Sciatic nerve (tissue), 2 donors: Measurements from ENCODE around the gene POLR2E. TPM values are rescaled to one million over a fixed set of nuclear protein-coding genes. Genes with fewer than 3 reads are reported as not detected.

ENCODE experiments used
- ATAC-seq: fragments of 200-7000 bp; cut with Tn5 transposase; one replicate; pipeline ENCODE4 v1.9.1; 2020; ENCODE audit warnings: mild to moderate bottlenecking, moderate library complexity
- DNase-seq: peaks from one replicate; pipeline ENCODE4 v3.0.0-alpha.2; 2020; ENCODE audit warnings: low spot score
- intact Hi-C: fragments of 100-400 bp; cut with DNase I; formaldehyde crosslinking; loops from one replicate; pipeline ENCODE4 v1.14.2; 2022
- total RNA-seq: library from RNA; stranded (reverse); fragmentation: NEBNext Ultra II Directional; extraction: Animal tissue kit (Norgen Biotek cat#: 25700); gene quantifications from one replicate; pipeline ENCODE4 v1.2.1, GENCODE V29; 2021
- donor health status: DM: no; HTN: no; CAD: no.
- donor health status: DM: no; HTN: no; CAD: no.

Gene POLR2E
- total RNA-seq, 1 donor from 2014 or later, result 99.8 TPM

DNA sequence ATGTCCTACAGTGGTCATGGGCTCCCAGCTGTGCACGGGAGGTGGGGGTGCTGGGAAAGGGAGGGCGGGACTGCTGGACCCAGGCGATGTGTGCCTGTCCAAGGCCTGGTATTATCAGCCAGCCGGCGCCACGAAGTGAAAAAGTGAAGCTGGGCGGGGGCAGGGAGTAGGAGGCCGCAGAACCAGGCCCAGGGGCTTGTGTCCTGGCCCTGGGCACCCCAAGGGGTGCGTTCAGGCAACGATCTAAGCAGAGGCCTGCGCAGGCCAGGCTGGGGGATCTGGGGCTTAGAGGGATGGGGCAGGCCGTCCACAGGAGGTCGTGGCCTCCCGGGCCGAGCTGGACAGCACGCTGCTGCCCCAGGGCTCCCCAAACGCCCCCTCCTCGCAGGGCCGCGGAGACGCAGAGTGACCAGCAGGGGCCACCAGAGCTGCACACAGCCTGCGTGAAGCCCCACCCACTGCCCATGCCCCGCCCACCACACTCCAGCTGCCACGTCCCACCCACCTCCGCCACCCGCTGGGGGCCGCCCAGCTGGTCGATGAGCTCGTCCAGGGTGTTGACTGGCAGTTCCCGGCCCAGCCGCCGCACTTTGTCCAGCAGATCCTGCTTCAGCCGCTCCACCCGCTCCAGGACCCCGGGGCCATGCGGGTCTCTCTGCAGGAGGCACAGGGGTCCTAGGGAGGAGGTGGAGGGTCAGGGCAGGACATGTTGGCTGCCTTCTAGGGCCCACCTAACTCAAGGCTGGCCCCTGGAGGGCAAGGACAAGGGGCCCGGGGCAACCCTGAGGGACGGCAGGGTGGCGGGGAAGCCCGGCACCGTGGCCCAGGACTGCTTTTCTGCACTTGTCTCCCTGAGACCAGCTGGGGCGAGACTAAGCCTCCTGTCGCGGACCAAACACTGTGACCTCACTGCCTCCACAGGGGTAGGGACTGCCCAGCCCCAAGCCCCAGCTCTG lies 18.1 kb upstream of the POLR2E start:
- intact Hi-C loops, result loop anchor here (5.0 kb wide), 1 partner anchor 79 kb away; no protein-coding TSS in a partner anchor
- ATAC-seq, result peak; percentile 92
- peak; percentile 98 for DNase-seq

DNA sequence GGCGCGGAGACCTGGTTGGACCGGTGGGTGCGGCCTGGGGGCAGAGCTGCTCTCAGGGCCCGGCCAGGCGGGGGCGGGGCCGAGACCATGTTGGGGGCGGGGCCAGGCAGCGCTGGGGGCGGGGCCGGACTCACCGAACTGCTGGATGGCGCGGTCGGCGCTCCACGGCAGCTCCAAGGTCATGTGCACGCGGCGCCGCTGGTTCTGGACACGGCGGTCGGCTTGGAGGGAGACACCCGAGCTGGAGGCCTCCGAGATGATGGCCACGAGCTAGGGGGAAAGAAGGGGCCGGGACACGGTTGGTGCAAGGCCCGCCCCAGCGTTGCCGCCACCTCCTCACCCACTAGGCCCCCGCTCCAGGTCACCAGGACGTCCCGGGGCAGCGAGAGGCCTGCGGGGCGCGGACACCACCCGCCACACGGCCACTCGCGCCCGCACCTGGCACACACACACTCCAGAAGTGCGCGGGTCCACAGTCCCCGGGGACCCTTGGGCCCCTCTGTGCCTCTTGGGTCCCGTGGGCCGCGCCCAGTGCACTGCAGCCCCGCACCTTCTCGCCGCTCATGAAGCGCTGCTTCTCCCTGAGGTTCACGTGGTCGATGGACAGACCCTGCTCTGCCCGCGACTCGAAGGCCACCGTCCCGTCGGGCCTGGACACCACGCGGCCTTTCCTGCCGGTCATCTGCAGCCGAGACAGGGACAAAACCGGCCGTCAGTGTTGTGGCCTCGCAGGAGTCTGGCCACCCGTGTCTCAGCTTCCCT lies 17.3 kb upstream of the POLR2E start:
- no peak for DNase-seq
- intact Hi-C loops, result loop anchor here (5.0 kb wide), 1 partner anchor 80 kb away; no protein-coding TSS in a partner anchor
- peak; percentile 61 for ATAC-seq

DNA sequence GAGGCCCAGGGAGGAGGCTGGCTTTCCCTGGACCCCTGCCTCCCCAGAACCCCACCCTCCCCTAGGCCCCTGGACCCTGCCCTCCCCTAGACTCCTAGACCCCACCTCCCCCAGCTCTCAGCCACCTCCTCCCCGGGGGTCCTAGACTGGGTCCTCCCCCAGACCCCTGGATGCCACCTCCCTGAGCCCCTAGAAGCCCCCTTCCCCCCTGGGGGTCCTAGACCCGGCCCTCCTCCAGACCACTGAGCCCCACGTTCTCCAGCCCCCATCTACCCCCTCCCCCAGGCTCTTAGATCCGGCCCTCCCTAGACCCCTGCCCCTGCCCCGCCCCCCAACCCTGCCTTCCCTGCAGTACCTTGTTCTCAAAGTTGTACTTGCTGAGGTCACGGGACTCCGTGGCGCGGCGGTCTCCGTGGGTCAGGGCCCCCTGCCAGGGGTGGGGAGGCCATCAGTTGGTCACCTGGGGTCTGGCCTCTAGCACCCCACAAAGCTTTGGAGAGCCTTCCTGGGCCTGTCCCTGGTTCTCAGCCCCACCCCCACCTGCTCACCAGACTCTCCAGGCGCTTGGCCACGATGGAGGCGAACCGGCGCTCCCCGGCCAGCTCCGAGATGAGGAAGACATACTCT lies 16.6 kb upstream of the POLR2E start:
- ATAC-seq (no peak), DNase-seq (no peak)
- intact Hi-C loops, result loop anchor here (5.0 kb wide), 1 partner anchor 81 kb away; no protein-coding TSS in a partner anchor

DNA sequence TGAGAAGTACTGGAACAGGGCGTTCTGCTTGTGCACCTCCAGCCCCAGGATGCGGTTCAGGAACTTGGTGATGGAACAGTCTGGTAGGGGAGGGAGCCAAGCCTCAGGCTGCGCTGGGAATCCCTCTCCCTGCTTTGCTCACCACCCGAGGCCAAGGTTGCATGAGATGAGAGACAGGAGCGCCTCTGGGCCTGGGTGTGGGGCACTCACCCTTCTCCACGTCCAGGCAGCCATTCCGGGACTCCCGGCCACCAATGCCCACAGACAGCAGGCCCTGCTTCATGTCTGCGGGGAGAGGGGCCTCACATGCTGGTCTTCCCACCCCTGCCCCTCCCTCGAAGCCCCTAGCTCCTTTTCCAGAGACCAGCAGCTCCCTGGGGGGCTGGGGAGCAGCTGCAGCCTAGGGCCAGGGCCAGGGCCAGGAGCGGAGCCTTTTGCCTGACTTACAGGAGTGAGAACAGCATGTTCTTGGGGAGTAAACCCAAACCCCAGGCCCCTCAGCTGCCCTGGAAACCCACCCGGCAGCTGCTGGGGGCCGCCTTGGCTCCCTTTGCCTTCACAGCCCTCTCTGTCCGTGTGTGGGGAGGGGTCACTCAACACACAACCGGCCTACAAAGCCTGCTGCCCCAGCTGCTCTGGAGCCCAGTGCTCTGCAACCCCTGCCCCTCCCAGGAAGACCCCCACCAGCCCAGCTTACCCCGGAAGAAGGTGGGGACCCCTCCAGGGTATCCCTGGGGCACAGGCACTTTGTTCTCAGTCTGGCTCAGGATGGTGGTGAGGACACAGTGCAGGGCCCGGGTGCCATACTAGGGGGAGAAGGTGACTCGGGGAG lies 15.8 kb upstream of the POLR2E start:
- DNase-seq (no peak), ATAC-seq (no peak)
- intact Hi-C loops, result loop anchor here (5.0 kb wide), 1 partner anchor 81 kb away; no protein-coding TSS in a partner anchor

DNA sequence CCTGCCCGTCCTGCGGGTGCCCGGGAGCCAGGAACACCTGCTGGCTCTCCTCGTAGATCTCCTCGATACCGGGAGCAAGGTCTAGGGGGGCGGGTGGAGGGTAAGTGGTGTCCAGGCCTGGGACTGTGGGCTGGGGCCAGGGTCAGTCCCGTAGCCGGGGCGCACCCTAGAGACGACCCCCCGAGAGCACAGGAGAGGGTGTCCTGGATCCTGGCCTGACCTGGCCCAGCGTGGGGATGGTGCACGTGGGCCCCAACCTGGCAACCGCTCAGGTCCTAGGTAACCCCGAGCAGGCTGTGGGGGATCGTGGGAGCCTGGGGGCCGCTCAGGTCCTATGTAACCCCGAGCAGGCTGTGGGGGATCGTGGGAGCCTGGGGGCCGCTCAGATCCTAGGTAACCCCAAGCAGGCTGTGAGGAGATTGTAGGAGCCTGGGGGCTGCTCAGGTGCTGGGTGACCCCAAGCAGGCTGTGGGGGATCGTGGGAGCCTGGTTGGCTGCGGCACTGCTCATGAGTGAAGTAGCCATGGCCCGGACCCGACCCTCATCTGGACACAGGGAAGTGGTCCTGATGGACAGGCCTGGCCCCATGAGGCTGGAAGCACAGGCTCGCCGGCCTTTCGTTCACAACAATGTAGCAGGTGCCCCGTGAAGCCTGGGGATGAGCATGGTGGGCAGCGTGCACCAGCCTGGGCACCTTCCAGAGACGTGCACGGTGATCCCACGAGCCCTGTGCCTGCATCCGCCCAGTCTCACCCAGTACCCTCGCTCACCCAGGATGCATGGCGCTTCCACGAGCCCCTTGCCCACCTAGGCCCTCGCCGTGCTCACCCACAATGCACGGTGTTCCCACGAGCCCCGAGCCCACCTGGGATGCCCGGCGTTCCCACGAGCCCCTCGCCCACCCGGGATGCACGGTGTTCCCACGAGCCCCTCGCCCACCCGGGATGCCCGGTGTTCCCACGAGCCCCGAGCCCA lies 14.8 kb upstream of the POLR2E start:
- DNase-seq (no peak), ATAC-seq (no peak)
- intact Hi-C loops, result loop anchor here (5.0 kb wide), 1 partner anchor 82 kb away; no protein-coding TSS in a partner anchor

DNA sequence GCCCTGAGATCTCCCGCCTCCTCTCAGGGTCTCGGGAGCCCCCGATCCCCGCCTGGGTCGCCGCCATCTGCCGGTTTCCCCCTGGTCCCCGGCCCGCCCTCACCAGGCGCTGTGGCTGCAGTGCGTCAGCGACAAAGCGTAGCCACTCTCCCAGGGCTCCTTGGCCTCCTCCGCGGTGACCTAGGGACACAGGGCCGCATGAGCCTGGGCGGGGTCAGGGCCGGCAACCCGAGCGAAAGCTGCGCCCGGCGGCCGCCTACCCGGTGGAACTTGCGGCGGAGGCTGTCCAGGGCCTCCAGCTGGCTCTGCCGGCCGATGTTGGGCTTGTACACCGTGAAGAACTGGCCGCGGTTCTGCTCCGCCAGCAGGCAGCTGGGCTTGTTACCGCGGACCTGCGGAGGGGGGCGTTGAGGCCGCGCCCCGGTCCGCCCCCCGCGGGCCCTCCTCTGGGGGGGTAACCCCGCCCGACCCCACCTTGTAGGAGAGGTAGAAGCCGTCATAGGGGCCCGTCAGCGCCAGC lies 13.9 kb upstream of the POLR2E start:
- ATAC-seq (no peak), DNase-seq (no peak)
- intact Hi-C loops, result no loop called here

DNA sequence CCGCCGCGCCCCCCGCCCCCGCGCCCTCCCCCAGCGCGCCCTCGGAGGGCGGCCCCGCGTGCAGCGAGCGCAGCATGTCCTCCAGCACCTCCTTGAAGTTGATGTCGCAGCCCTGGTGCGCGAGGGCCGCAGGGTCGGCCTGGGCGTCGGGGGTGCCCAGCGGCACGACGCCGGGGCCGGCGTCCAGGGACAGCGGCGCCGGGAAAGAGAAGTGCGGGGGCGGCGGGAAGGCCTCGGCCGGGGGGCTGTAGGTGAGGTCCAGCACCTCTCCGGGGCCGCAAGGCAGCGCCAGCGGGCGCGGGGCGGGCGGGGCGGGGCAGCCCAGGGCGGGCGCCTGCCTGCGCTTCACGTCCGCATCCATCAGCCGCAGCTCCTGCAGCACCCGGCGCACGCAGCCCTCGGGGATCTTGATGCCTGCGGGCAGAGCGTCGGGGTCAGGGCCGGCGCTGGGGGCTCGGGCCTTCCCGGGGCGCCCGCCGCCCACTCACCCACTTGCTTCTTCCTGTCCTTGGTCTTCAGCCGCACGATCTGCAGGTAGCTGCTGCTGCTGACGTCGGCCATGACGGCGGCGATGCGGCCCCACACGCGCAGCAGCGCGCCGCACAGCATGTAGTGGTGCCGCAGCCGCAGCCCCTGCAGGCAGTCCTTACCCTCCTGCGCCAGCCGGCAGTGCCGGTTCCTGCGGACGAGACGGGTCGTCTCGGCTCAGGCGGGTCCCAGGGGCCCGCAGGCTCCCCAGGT lies 13.3 kb upstream of the POLR2E start:
- no peak for ATAC-seq
- intact Hi-C loops, result no loop called here
- no peak for DNase-seq

DNA sequence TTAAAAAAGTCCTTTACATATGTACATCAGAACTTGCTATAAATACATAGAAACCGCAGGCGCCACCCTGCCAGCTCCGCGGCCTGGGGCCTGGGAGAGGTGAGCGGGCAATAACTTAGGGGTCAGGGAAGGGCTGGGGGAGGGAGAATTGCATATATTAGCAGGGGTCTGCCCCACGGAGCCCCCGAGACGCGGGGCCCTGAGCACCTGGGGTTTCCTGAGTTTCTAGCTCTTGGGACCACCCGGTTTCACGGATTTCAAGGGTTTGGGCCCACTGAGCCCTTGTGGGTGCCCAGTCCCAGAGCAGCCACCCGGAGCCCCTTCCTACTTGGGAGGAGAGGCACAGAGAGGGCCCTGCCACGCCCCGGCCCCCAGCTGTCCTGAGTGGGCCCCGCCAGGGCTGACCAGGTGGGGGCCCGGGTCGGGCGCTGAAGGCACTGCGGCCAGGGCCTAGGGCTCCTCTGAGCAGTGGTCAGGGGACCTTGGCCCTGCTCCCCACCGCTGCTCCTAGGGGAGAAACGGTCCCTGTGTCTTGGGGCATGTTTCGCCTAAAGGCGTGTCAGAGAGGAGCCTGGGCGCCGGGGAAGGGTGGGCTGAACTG lies 12.6 kb upstream of the POLR2E start:
- no peak for ATAC-seq
- intact Hi-C loops, result no loop called here
- DNase-seq, result no peak

DNA sequence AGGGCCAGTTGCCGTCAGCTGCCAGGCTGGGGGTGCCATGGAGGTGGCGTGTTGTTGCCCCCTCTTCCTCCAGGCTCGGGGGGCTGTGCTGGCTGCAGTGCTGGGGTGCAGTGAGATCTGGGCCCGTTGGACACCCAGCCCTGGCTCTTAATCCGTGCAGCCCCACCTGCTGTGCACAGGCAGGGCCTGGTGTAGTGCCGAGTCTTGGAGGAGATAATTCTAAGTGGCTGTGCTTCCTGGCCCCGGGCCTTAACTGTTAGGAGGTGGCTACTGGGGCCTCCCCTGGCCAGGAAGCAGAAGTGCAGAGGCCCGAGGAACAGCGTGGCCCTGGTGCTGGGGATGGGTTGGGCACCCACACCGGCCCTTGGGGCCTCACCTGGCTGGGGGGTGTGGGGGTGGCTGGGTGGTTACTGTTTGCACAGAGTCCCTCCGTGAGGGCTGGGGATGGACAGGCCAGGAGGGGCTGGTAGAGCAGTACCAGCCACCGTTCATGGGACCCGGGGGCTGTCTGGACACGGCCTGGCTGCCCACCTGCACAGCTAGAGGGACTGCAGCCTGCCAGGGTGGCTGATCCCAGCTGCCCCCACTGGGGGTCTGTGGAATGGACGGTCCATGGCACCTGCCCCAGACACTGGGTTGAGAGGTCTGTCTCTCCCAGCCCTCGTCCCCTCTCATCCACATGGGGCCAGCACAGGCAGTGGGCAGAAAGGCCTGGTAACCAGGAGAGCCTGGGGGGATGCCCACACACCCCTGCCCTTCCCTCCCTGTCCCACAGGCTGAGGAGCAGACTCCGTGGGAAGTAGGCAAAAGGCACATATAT lies 11.9 kb upstream of the POLR2E start:
- ATAC-seq, result no peak
- DNase-seq, result no peak
- intact Hi-C loops, result no loop called here

DNA sequence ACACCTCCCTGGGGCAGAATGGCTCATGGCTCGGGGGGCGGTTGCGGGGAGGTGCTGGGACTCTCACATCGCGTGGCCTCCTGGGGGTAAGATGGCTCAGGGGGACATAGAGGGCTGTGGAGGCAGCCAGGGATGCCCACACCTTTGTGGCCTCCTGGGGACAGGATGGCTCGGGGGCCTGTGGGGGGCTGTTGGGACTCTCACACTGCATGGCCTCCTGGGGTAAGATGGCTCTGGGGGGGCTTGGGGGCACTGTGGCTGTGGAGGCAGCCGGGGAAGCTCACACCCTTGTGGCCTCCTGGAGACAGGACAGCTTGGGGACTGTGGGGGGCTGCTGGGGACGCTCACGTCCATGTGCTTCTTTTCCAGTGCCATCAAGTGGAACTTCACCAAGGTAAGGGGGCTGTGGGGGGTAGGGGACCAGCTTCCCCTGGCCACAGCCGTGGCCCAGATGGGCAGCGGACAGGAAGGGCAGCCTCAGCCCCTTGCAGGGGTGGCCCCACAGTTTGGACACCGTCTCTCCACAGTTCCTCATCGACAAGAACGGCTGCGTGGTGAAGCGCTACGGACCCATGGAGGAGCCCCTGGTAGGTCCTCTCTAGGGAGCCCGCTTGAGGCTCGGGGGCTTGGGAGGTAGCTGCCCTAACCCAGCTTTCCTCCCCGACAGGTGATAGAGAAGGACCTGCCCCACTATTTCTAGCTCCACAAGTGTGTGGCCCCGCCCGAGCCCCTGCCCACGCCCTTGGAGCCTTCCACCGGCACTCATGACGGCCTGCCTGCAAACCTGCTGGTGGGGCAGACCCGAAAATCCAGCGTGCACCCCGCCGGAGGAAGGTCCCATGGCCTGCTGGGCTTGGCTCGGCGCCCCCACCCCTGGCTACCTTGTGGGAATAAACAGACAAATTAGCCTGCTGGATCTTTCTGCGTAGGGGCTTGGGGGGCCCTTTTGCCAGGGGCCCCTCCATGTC lies 11.0 kb upstream of the POLR2E start:
- intact Hi-C loops, result no loop called here
- no peak for DNase-seq
- ATAC-seq, result no peak

DNA sequence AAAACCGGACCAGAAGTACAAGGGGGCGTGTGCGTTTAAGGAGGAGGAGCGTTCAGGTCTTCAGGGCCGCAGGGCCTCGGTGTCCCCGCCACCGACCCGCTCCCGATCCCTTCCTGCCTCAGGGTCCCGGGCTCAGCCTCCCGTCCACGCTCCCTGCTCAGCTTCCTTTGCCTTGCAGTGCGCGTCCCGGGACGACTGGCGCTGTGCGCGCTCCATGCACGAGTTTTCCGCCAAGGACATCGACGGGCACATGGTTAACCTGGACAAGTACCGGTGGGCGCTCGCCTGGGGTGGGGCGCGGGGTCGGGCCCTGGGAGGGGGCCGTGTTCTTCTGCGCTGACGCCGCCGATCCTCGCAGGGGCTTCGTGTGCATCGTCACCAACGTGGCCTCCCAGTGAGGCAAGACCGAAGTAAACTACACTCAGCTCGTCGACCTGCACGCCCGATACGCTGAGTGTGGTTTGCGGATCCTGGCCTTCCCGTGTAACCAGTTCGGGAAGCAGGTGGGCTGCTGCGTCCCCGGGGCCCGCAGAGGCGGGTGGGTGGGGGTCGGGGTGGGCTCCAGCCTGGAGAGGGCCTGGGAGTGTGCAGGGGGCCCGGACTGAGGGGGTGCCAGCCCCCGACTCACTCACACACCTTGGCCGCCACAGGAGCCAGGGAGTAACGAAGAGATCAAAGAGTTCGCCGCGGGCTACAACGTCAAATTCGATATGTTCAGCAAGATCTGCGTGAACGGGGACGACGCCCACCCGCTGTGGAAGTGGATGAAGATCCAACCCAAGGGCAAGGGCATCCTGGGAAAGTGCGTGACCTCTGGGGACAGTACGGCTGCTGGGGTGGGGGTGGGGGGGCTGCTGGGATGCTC lies 10.1 kb upstream of the POLR2E start:
- no peak for ATAC-seq
- intact Hi-C loops, result no loop called here
- no peak for DNase-seq

DNA sequence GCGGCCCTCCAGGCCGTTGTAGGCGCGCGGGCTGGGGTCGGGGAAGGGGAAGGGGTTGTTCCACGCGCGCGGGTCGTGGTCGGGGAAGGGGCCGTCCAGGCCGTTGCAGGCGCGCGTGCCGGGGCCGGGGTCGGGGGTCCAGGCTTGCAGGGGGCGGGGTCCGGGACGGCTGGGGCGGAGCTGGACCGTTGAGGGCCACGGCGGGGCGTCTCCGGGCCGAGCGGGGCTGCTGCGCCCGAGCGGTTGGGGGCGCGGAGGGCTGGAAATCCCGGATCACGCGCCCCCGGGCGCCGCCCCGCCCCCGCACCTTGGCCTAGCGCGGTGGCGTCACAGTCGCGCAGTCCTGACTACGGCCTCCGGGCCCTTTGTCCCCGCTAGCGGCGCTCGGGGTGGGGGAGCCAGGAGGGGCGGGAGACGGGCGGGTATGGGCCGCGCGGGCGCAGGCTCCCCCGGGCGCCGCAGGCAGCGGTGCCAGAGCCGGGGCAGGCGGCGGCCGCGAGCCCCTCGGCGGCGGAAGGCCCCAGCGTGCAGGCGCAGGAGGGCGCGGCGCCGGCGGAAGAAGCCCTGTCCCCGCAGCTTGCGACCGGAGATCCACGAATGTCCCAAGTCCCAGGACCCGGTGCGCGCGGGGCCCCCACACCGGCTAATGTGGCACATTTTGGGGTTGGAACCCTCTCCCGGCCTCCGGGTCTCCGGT lies 9.3 kb upstream of the POLR2E start:
- ATAC-seq (no peak), DNase-seq (peak; percentile 90)
- intact Hi-C loops, result no loop called here
